ENCODE results near the gene TPM3. TPM values are rescaled to one million over a fixed set of nuclear protein-coding genes. Genes with fewer than 3 reads are reported as not detected.

TPM3 gene
- total and polyA plus RNA-seq, 10 of the 15 experiments (the other 5 are each of a cell fraction or from before 2014, with no cell fraction given) = 270 to 759 (median 505) TPM

DNA sequence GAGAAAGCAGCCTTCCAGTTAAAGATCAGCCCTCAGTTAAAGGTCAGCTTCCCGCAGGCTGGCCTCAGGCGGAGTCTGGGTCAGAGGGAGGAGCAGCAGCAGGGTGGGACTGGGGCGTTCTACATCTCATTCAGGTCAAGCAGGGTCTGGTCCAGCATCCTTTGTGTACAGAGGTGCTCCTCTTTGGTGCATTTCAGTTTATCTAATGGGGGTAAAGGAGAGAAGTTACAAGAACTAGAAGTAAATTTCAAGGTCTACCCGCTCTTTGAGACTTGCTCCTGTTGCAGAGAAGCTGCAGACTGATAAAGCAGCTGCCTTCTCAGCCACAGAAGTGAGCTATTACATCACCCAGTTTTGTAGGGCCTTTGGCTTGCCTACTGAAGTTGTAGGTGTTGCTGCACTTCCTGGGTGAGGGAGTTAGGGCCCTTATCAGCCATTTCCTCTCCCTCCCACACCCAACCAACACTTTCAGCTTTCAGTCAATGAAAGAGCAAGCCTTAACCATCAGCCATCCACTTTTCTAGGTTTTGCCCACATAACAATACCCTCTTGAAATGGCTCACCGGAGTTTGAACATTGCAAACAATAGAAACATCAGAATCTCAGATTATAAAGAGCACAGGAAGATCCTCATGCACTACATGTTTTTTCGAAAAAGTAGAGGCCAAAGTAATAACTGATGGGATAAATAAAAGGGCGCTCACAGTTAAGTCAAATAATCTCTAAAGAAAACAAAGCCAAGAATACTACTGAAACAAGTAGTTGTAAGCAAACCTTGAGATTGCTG is 34.2 kb downstream of the TPM3 start:
- Histone ChIP-seq H3K4me1 (ENCODE audit: control insufficient read depth, insufficient read depth, low read length) (peaks cover 20% of the 10 kb centered on the region), H3K27ac (ENCODE audit: control insufficient read depth, insufficient read depth) (peak overlapping the region; percentile 75), H3K27me3 (replicated peaks in 1 of 2; ENCODE audit: control insufficient read depth in 2 of 2, insufficient read depth in 2 of 2, low read length in 1 of 2) (no peaks in the 10 kb centered on the region), H3K4me3 (peak overlapping the region; percentile 16; the same call in 1 of the 2 replicates), H3K79me2 (ENCODE audit: control insufficient read depth, insufficient read depth, low read length) (no peaks in the 10 kb centered on the region; the same call in 1 of the 2 replicates), H3K36me3 (ENCODE audit: control insufficient read depth in 2 of 2, insufficient read depth in 2 of 2, low read length in 1 of 2) (peaks cover 20 to 29% of the 10 kb centered on the region in 2 experiments), H3K4me2 (ENCODE audit: control insufficient read depth, insufficient read depth) (peak overlapping the region; percentile 63), H3K9me3 (replicated peaks; ENCODE audit: control insufficient read depth, insufficient read depth, low read length) (peaks cover 4% of the 10 kb centered on the region; the same call in 2 of the 3 replicates), H3K9ac (ENCODE audit: control insufficient read depth, insufficient read depth, low read length) (no peak overlapping the region), H2AFZ (ENCODE audit: control insufficient read depth, low read depth, low read length) (no peak overlapping the region), H4K20me1 (ENCODE audit: control insufficient read depth, insufficient read depth) (no peaks in the 10 kb centered on the region)
- ATAC-seq (peak; percentile 95), DNase-seq (ENCODE audit: low read depth, low spot score) (peak; percentile 64), FAIRE-seq (peak; percentile 92)
- CTCF ChIA-PET = interaction anchor here (0.6 to 1.8 kb wide), 8 partner anchors 11 to 590 kb away, joined by 3 to 6 read pairs (median 4); no protein-coding TSS in a partner anchor
- SMC1A ChIA-PET (ENCODE audit: uncharacterized antibody, unreplicated experiment) = interaction anchor here (0.8 to 3.3 kb wide), 11 partner anchors 8 to 201 kb away, joined by 3 to 22 read pairs (median 4); partner anchors contain the start of gene HAX1
- RAD21 ChIA-PET (ENCODE audit: unreplicated experiment) = interaction anchor here (0.6 to 3.2 kb wide), 4 partner anchors 20 to 586 kb away, joined by 3 to 30 read pairs (median 4); no protein-coding TSS in a partner anchor
- intact Hi-C loops (cut with micrococcal nuclease; ENCODE audit: unreplicated experiment) (no loop called here), in situ Hi-C loops (cut with MboI) (no loop called here)
- POLR2A ChIA-PET = interaction anchor here (0.5 to 3.1 kb wide), 7 partner anchors 9 to 181 kb away, joined by 3 to 20 read pairs (median 4); partner anchors contain the start of genes HAX1 and JTB
- WGBS (ENCODE audit: insufficient coverage, insufficient replicate concordance, low lambda C conversion rate, missing lambda C conversion rate) = 58% methylated on average over 7 of the region's 7 CpGs
- no TSS peak for BruUV-seq (replicated peaks)
- TF ChIP-seq SMARCA5 (IDR thresholded peaks at IDR 0.05) (peak; percentile 32; the same call in 1 of the 2 replicates), HDAC2 (IDR thresholded peaks at IDR 0.05) (no peak), RCOR1 (conservative IDR thresholded peaks at IDR 0.05; ENCODE audit: low read depth, low read length) (0 out of 2 replicates have a peak, but pooled peaks have one; percentile 59), FOXM1 (IDR thresholded peaks at IDR 0.05; ENCODE audit: low read depth, low read length) (no peak), ZNF384 (IDR thresholded peaks at IDR 0.05; ENCODE audit: borderline replicate concordance, low read depth, low read length) (no peak), MXI1 (IDR thresholded peaks at IDR 0.05; ENCODE audit: low read depth, low read length) (no peak), BCL11A (IDR thresholded peaks at IDR 0.05; ENCODE audit: low read depth, low read length) (0 out of 2 replicates have a peak, but pooled peaks have one; percentile 41), ASH2L (IDR thresholded peaks at IDR 0.05; ENCODE audit: borderline replicate concordance, low read depth) (no peak), KDM1A (IDR thresholded peaks at IDR 0.05; ENCODE audit: borderline replicate concordance) (no peak), RAD51 (IDR thresholded peaks at IDR 0.05) (no peak), KAT2A (conservative IDR thresholded peaks at IDR 0.05; ENCODE audit: control insufficient read depth, low read depth, low read length) (no peak)
- TF ChIP-seq, protein P1, sequence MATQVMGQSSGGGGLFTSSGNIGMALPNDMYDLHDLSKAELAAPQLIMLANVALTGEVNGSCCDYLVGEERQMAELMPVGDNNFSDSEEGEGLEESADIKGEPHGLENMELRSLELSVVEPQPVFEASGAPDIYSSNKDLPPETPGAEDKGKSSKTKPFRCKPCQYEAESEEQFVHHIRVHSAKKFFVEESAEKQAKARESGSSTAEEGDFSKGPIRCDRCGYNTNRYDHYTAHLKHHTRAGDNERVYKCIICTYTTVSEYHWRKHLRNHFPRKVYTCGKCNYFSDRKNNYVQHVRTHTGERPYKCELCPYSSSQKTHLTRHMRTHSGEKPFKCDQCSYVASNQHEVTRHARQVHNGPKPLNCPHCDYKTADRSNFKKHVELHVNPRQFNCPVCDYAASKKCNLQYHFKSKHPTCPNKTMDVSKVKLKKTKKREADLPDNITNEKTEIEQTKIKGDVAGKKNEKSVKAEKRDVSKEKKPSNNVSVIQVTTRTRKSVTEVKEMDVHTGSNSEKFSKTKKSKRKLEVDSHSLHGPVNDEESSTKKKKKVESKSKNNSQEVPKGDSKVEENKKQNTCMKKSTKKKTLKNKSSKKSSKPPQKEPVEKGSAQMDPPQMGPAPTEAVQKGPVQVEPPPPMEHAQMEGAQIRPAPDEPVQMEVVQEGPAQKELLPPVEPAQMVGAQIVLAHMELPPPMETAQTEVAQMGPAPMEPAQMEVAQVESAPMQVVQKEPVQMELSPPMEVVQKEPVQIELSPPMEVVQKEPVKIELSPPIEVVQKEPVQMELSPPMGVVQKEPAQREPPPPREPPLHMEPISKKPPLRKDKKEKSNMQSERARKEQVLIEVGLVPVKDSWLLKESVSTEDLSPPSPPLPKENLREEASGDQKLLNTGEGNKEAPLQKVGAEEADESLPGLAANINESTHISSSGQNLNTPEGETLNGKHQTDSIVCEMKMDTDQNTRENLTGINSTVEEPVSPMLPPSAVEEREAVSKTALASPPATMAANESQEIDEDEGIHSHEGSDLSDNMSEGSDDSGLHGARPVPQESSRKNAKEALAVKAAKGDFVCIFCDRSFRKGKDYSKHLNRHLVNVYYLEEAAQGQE (IDR thresholded peaks at IDR 0.05; ENCODE audit: low read depth, low read length) = no peak
- TF ChIP-seq, protein P2, sequence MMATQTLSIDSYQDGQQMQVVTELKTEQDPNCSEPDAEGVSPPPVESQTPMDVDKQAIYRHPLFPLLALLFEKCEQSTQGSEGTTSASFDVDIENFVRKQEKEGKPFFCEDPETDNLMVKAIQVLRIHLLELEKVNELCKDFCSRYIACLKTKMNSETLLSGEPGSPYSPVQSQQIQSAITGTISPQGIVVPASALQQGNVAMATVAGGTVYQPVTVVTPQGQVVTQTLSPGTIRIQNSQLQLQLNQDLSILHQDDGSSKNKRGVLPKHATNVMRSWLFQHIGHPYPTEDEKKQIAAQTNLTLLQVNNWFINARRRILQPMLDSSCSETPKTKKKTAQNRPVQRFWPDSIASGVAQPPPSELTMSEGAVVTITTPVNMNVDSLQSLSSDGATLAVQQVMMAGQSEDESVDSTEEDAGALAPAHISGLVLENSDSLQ (IDR thresholded peaks at IDR 0.05) = peak; percentile 63
- TF ChIP-seq, protein P3, sequence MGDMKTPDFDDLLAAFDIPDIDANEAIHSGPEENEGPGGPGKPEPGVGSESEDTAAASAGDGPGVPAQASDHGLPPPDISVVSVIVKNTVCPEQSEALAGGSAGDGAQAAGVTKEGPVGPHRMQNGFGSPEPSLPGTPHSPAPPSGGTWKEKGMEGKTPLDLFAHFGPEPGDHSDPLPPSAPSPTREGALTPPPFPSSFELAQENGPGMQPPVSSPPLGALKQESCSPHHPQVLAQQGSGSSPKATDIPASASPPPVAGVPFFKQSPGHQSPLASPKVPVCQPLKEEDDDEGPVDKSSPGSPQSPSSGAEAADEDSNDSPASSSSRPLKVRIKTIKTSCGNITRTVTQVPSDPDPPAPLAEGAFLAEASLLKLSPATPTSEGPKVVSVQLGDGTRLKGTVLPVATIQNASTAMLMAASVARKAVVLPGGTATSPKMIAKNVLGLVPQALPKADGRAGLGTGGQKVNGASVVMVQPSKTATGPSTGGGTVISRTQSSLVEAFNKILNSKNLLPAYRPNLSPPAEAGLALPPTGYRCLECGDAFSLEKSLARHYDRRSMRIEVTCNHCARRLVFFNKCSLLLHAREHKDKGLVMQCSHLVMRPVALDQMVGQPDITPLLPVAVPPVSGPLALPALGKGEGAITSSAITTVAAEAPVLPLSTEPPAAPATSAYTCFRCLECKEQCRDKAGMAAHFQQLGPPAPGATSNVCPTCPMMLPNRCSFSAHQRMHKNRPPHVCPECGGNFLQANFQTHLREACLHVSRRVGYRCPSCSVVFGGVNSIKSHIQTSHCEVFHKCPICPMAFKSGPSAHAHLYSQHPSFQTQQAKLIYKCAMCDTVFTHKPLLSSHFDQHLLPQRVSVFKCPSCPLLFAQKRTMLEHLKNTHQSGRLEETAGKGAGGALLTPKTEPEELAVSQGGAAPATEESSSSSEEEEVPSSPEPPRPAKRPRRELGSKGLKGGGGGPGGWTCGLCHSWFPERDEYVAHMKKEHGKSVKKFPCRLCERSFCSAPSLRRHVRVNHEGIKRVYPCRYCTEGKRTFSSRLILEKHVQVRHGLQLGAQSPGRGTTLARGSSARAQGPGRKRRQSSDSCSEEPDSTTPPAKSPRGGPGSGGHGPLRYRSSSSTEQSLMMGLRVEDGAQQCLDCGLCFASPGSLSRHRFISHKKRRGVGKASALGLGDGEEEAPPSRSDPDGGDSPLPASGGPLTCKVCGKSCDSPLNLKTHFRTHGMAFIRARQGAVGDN (IDR thresholded peaks at IDR 0.05) = no peak

Measured in GM12878 (cell line).